GM19397 (cell line): ENCODE results near the gene HOMER3.
"Not testable (repeated sequence)": the region's sequence is repeated elsewhere in the genome, so short reads cannot be mapped to it uniquely, and the experiment has no call there.

ENCODE experiments used
- ATAC-seq: cut with Tn5 transposase; IDR thresholded peaks from one replicate; pipeline ENCODE4 v1.9.1; 2021; ENCODE audit warnings: mild to moderate bottlenecking, moderate library complexity; ENCODE audit not compliant: unreplicated experiment

The HOMER3 gene

GRCh38 chr19:18903156-18904037, 37.6 kb downstream of the HOMER3 start:
- no peak for ATAC-seq

DNA sequence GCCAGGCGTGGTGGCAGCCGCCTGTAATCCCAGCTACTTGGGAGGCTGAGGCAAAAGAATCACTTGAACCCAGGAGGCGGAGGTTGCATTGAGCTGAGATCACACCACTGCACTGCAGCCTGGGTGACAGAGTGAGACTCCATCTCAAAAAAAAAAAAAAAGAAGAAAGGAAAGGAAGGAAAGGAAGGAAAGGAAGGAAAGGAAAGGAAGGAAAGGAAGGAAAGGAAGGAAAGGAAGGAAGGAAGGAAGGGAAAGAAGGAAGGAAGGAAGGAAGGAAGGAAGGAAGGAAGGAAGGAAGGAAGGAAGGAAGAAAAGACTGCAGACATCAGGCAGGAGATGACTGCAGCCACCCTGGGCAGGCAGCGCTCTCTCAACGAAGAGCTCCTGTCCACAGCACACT, 38.5 kb downstream of the HOMER3 start:
- not testable (repeated sequence) for ATAC-seq

DNA sequence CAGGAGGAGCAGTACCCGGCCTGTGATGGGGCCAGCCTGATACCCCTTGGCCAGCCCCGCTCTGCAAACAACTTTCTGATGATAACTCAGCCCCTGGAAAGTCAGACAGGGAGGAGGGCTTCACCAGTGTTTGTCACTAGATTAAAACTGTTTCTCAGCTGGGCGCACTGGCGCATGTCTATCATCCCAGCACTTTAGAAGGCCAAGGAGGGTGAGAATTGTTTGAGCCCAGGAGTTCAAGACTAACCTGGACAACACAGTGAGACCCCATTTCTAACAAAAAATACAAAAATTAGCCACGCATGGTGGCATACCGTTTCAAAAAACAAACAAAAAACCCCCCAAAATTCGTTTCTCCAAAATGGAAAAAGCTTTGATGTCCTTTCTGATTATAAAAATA, 39.5 kb downstream of the HOMER3 start:
- no peak for ATAC-seq

- no peak for ATAC-seq
These were observed 40.1 kb downstream of the HOMER3 start for GRCh38 chr19:18900700-18901481.

- ATAC-seq, result no peak
These were observed 41.1 kb downstream of the HOMER3 start for GRCh38 chr19:18899624-18900560.

- ATAC-seq, result no peak
These were observed 42.2 kb downstream of the HOMER3 start for GRCh38 chr19:18898607-18899408.

DNA sequence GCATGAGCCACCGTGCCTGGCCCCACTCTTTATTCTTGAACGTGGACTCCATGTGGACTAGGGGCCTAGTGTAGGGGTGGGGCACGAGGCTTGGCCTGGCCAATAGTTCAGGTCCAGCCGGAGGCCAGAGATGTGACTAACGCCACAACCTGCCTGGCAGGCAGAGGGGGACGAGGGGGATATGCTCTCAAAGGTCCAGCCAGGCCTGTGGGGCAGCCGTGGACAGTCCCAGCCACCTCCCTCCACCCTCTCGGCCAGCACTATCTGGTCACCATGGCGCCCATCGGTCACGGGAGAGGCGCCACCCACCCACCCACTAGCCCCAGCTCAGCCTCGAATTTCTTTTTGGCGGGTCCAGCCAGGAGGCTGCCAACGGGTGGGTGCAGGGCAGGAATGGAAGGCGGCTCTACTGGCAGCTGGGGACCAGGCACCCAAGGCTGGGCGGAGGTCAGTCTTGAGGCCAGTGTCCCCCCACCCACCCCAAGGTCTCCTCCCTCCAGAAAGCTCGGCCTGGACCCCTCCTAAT, 42.9 kb downstream of the HOMER3 start:
- ATAC-seq, result no peak

DNA sequence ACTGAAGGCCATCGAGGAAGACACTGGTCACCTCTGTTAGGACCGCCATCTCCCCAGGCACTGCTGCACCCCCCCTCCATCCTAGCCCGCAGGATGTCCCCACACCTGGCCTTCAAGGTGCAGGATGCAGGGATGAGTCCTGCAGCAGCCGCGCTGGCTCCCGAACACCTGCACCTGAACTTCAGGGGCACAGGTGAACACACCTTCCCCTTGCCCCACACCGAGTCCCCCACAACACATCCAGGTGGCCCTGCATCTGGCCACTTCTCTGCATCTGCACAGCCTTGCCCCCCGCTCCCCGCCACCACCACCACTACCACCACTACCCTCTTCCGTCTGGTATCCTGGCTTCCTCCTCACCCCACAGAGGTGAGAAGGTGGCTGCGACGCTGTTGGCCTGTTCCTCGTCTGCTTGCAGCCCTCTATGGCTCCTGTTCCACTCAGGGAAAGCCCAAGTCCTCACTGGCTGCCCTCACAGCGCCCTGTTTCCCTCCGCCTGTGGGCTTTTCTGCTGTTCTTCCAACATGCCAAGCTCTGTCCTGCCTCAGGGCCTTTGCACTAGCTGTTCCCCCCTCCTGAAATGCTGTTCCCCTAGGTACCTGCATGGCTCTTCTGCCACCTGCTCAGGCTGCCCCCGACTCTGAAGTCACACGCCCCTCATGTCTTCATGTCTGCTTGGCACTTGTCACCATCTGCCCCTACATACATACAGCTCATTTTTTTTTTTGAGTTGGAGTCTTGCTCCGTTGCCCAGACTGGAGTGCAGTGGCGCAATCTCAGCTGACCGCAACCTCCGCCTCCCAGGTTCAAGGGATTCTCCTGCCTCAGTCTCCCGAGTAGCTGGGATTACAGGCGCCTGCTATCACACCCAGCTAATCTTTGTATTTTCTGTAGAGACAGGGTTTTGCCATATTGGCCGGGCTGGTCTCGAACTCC, 43.7 kb downstream of the HOMER3 start:
- ATAC-seq, result no peak

- no peak for ATAC-seq
These were observed 44.6 kb downstream of the HOMER3 start for GRCh38 chr19:18896421-18896841.

DNA sequence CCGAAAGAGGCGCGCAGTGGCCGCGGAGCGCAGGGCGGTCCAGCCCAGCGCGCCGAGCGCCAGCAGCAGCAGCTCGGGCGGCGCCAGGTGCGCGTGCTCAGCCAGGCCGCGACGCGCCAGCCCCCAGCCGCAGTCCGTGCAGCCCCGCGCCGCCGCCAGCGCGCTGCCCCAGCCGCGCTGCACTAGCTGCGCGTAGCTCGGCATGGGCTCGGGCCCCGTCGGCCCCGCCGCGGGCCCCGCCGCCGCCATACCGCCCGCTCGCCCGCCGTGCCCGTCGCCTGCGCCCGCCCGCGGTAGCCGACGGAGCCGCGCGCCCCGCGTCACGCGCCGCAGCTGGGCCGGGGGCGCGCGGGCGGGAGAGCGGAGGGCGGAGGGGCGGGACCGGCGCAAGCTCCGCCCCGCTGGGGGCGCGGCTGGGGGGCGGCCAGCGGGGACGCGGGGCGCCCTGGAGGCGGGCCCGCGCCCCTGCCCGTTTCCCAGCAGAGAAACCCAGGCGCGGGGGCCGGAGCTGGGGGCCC, 45.1 kb downstream of the HOMER3 start, which contains the start of gene CERS1:
Gene CERS1 (minus strand): TSS at position 335 of the 518 bp plus-strand sequence. CDS start 86 bp downstream, at position 249.
- ATAC-seq, result no peak

DNA sequence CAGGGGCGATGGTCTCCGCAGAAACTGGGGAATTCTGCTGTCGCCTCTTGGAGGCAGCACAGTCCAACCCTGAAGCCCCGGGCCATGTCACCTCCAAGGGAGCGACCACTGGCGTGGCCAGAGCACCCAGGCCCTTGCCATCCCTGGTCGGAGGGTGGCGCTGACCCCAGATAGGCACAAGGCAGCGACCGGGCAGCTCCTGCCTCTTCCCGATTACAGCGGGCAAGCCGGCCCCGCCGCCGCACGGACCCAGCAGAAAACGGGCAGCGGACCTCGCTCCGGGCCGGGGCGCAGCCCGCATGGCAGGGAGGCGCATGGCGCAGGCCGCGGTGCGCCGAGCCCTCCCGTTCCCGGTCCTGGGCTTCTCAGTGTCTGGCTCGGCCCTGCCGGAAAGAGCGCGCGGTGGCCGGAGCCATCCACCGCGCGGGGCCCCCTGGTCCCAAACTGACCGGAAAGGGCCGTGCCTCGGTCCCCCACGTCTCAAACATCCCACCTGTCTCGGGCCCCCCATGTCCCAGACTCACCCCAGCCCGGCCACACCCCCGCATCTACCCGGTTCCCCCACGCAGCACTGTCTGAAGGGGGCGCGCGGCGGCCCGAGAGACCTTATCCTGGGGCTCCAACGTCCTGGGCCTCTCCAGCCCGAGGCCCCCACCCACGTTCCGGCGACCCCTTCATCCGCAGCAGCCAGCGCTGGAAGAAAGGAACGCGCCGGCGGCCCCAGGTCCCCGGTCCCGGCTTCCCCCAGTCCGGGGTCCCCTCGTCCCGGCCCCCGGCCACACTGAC, 45.8 kb downstream of the HOMER3 start:
- ATAC-seq, result no peak

- ATAC-seq, result no peak
These were observed 46.6 kb downstream of the HOMER3 start for GRCh38 chr19:18894254-18895037.

GRCh38 chr19:18893587-18894253, 47.3 kb downstream of the HOMER3 start:
- no peak for ATAC-seq

- ATAC-seq, result no peak
These were observed 50.9 kb downstream of the HOMER3 start for GRCh38 chr19:18889949-18890745.

DNA sequence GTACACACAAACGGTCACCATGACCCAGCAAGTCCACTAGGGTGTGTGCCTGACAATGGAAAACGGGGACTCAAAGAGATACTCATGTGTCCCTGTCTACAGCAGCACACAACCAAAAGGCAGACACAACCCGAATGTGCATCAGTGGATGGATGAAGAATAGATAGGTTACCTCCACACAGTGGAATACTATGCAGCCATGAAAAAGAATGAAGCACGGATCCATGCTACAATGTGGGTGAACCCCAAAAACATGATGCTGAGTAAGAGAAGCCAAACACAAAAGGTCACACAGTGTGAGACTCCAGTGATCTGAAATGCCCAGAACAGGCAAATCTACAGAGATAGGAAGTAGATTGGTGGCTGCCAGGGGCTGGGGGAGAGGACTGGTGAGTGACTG, 54.0 kb downstream of the HOMER3 start:
- ATAC-seq, result no peak
